ENCODE measurements around the gene PANK1.

GRCh38 chr10:89615824-89616223 is 29.2 kb downstream of the PANK1 start:
- TF ChIP-seq CTCF (IDR thresholded peaks at IDR 0.05) (no peak), POLR2A (IDR thresholded peaks at IDR 0.05) (no peak)

All from transverse colon (tissue), 3 donors.